Right lobe of liver (tissue), 6 donors: ENCODE results near the gene DNER. TPM values are rescaled to one million over a fixed set of nuclear protein-coding genes. Genes with fewer than 3 reads are reported as not detected.

Source experiments
- ATAC-seq, 4 donors: fragments of 200-7000 bp; cut with Tn5 transposase; one replicate each; pipeline ENCODE4 v1.9.1; 2020; ENCODE audit warnings: mild to moderate bottlenecking in 4 of 4, moderate library complexity in 4 of 4
- DNase-seq, 3 donors: peaks; one replicate each; pipeline ENCODE4 v3.0.0-alpha.2; 2020
- H3K27ac ChIP-seq, 3 donors: fragments of 200-600 bp; one replicate each; pipeline ENCODE4 v1.8.0; 2022
- H3K27me3 ChIP-seq, 2 donors: fragments of 200-600 bp; one replicate each; pipeline ENCODE4 v1.8.0; 2022
- H3K36me3 ChIP-seq, 4 donors: fragments of 200-600 bp; sonication (generic) in 1 of 4; one replicate each; pipeline versions ENCODE4 v1.5.1 to v1.8.0; 2017 to 2022; ENCODE audit warnings: control low read depth in 1 of 4
- H3K4me1 ChIP-seq, 4 donors: fragments of 200-600 bp; sonication (generic) in 1 of 4; one replicate each; pipeline versions ENCODE4 v1.5.1 to v1.8.0; 2017 to 2022; ENCODE audit warnings: control low read depth in 1 of 4
- H3K4me3 ChIP-seq, 3 donors: fragments of 200-600 bp; one replicate each; pipeline ENCODE4 v1.8.0; 2022
- H3K9me3 ChIP-seq, 4 donors: fragments of 200-600 bp; sonication (generic) in 1 of 4; one replicate each; pipeline versions ENCODE4 v1.5.1 to v1.8.0; 2017 to 2022; ENCODE audit warnings: control low read depth in 1 of 4
- POLR2A ChIP-seq: fragments of 450-650 bp; IDR thresholded peaks from one replicate; pipeline ENCODE4 v1.6.1; 2017; ENCODE audit warnings: antibody characterized with exemption, mild to moderate bottlenecking
- WGBS: methylation state at CpG from one replicate; pipeline ENCODE4 v1.1.6; 2018; ENCODE audit warnings: low coverage, low lambda C conversion rate; ENCODE audit not compliant: insufficient coverage; ENCODE audit errors: missing lambda C conversion rate; 5-methylcytosine and 5-hydroxymethylcytosine counted together
- intact Hi-C, 2 donors: fragments of 100-400 bp; cut with DNase I; formaldehyde crosslinking; loops; one replicate each; pipeline versions ENCODE4 v1.11.2 to v1.14.1; 2022
- total RNA-seq, 6 experiments: library from RNA; depleted of rRNA in 2 of 6; stranded (reverse); fragments of >200 nt in 2 of 6; fragmentation: NEBNext Ultra II Directional in 3 of 6; extraction: Animal tissue kit (Norgen Biotek cat#: 25700) in 3 of 6; gene quantifications; one replicate each; pipeline versions ENCODE4 v1.1.0 to v1.2.4, GENCODE V29; 2016 to 2023
- TF ChIP-seq, protein P1 (sequence below), 4 donors: fragments of 200-600 bp in 3 of 4; fragments of 450-650 bp in 1 of 4; IDR thresholded peaks; one replicate each; pipeline versions ENCODE4 v1.5.1 to v1.8.0; 2016 to 2022; ENCODE audit warnings: antibody characterized with exemption in 4 of 4, mild to moderate bottlenecking in 2 of 4
- donor health status: DM: no; HTN: yes; CAD: no.
- donor health status: DM: no; HTN: no; CAD: no.
- donor health status: DM: no; HTN: no; CAD: no.
- donor health status: DM: no; HTN: yes; CAD: no.
- donor health status: DM: no; HTN: yes; CAD: no.

Gene DNER
- total RNA-seq, 6 experiments from 2014 or later, result 0.13 TPM; not detected in 5

DNA sequence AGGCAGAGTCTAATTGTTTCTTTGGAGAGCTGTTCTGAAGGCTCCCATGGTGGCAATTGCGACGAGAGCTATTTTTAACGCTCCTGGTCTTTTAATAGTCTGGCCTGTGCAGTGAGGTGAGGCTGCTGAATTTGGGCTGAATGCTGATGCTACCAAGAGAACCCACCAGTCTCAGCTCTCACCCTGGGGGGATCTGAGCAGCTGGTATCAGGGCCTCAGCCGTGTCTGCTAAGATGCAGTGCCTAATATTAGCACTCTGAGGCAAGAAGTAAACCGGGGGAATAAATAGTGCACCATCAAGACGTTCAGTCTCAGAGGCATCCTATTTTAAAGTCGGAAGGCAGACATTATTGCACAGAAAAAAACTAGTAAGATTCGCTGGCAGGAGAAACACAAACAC, 228.5 kb downstream of the DNER start:
- TF ChIP-seq, protein P1, sequence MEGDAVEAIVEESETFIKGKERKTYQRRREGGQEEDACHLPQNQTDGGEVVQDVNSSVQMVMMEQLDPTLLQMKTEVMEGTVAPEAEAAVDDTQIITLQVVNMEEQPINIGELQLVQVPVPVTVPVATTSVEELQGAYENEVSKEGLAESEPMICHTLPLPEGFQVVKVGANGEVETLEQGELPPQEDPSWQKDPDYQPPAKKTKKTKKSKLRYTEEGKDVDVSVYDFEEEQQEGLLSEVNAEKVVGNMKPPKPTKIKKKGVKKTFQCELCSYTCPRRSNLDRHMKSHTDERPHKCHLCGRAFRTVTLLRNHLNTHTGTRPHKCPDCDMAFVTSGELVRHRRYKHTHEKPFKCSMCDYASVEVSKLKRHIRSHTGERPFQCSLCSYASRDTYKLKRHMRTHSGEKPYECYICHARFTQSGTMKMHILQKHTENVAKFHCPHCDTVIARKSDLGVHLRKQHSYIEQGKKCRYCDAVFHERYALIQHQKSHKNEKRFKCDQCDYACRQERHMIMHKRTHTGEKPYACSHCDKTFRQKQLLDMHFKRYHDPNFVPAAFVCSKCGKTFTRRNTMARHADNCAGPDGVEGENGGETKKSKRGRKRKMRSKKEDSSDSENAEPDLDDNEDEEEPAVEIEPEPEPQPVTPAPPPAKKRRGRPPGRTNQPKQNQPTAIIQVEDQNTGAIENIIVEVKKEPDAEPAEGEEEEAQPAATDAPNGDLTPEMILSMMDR (IDR thresholded peaks at IDR 0.05), result no peak
- TF ChIP-seq POLR2A, result no peak
- intact Hi-C loops, result no loop called here
- ATAC-seq (no peak), DNase-seq (no peak)
- no peaks in the 10 kb centered on the region for H3K9me3 ChIP-seq
- H3K4me1 ChIP-seq, result no peaks in the 10 kb centered on the region
- no peaks in the 10 kb centered on the region for H3K27me3 ChIP-seq
- WGBS, result 39% methylated on average over 8 of the region's 8 CpGs
- H3K27ac ChIP-seq, result no peak overlapping the region
- H3K36me3 ChIP-seq, result no peaks in the 10 kb centered on the region
- no peak overlapping the region for H3K4me3 ChIP-seq

GRCh38 chr2:229477269-229477755, 237.0 kb downstream of the DNER start:
- H3K27me3 ChIP-seq, result no peaks in the 10 kb centered on the region
- H3K9me3 ChIP-seq, result no peaks in the 10 kb centered on the region
- TF ChIP-seq, protein P1 (IDR thresholded peaks at IDR 0.05), result no peak
- no peak for TF ChIP-seq POLR2A
- 44% methylated on average over 4 of the region's 4 CpGs for WGBS
- no peak overlapping the region for H3K27ac ChIP-seq
- intact Hi-C loops, result no loop called here
- no peak for ATAC-seq
- no peaks in the 10 kb centered on the region for H3K36me3 ChIP-seq
- no peaks in the 10 kb centered on the region for H3K4me1 ChIP-seq
- DNase-seq, result no peak
- no peak overlapping the region for H3K4me3 ChIP-seq

DNA sequence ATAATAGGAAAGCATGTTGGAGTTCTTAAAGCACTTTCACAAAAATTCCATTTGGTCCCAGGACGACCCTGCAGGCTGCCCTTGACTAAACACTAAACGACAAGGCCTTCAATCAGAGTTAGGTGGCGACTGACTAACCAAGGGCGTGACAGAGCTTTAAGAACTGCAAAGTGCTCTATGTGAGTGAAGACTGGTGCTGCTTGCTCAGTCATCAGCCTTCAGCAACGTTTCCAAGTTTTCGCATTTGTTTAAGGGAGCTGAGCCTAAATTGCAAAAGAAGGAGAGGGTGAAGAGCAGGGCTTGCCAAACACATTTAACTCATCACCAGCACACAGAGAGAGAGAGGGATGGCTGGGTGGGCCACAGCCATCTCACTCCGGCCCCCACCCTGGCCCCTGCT, 238.6 kb downstream of the DNER start:
- no peak overlapping the region for H3K4me3 ChIP-seq
- 32% methylated on average over 5 of the region's 7 CpGs for WGBS
- H3K27ac ChIP-seq, result no peak overlapping the region
- intact Hi-C loops, result no loop called here
- H3K27me3 ChIP-seq, result no peaks in the 10 kb centered on the region
- DNase-seq, result no peak
- H3K36me3 ChIP-seq, result no peaks in the 10 kb centered on the region
- no peak for TF ChIP-seq POLR2A
- TF ChIP-seq, protein P1 (IDR thresholded peaks at IDR 0.05), result no peak
- no peaks in the 10 kb centered on the region for H3K4me1 ChIP-seq
- no peak for ATAC-seq
- H3K9me3 ChIP-seq, result no peaks in the 10 kb centered on the region

DNA sequence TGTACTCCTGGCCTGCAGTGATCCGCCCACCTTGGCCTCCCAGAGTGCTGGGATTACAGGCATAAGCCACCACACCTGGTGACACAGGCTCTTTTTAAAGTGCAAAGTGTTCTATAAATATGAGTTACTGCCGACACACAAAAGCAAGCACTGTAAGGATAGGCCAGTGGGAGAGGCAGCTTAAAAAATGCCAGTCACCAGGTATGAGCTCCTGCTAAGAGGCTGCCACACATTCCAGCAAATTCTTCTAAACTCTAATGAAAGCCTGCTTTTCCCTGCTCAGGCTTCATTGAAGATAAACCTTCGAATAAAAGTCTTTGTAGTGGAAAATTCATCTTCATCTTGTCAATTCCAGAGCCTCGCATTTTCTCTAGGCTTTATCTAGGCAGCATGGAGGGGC, 240.2 kb downstream of the DNER start:
- Histone ChIP-seq H3K36me3 (no peaks in the 10 kb centered on the region), H3K4me1 (no peaks in the 10 kb centered on the region), H3K4me3 (no peak overlapping the region), H3K9me3 (no peaks in the 10 kb centered on the region), H3K27me3 (no peaks in the 10 kb centered on the region), H3K27ac (no peak overlapping the region)
- ATAC-seq, result no peak
- intact Hi-C loops, result no loop called here
- WGBS, result 55% methylated on average over 3 of the region's 4 CpGs
- no peak for DNase-seq
- TF ChIP-seq, protein P1 (IDR thresholded peaks at IDR 0.05), result no peak
- no peak for TF ChIP-seq POLR2A

DNA sequence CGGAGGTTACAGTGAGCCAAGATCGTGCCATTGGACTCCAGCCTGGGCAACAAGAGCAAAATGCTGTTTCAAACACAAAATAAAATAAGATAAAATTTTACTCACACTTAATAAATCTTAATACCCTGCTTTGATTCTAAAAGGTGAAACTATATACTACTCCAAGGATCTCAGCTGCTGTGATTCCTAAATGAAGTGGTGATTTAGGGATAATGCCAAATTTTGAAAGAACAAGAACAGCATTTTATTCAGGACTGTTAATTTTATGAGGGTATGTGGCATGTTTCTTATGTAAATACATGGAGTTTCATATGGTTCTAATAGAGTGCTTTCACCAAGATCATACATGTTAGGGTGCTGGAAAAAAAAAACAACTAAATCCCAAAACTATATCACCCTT, 243.6 kb downstream of the DNER start:
- WGBS, result 65% methylated on average over 2 of the region's 2 CpGs
- no peak for ATAC-seq
- DNase-seq, result no peak
- Histone ChIP-seq H3K27me3 (no peaks in the 10 kb centered on the region), H3K4me3 (no peak overlapping the region), H3K4me1 (no peaks in the 10 kb centered on the region), H3K9me3 (no peaks in the 10 kb centered on the region), H3K27ac (no peak overlapping the region), H3K36me3 (no peaks in the 10 kb centered on the region)
- intact Hi-C loops, result no loop called here
- no peak for TF ChIP-seq POLR2A
- TF ChIP-seq, protein P1 (IDR thresholded peaks at IDR 0.05), result no peak
